DMS53 treated with DMSO at 0.1 percent for 48 hours (cell line): ENCODE results near the gene PRKCE.

Experiments
- DNase-seq: peaks from one replicate; lab custom pipeline; 2025; ENCODE audit not compliant: unreplicated experiment; lab: John Stamatoyannopoulos, UW

The PRKCE gene

GRCh38 chr2:45722477-45722876, 71.0 kb downstream of the PRKCE start:
- no peak for DNase-seq

DNA sequence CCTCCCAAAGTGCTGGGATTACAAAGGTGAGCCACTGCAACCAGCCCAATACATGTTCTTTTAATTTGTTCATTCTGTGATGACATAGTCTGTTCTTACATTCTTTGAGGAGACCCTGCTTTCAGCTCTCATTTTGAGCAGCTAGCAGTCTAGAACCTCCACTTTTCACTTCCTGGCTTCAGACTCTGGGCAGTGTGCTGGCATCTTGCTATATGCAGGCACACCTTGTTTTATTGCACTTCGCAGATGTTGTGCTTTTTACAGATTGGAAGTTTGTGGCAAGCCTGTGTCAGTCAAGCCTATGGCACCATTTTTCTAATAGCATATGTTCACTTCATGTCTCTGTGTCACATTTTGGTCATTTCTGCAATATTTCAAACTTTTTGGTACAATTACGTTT, 72.4 kb downstream of the PRKCE start:
- no peak for DNase-seq

DNA sequence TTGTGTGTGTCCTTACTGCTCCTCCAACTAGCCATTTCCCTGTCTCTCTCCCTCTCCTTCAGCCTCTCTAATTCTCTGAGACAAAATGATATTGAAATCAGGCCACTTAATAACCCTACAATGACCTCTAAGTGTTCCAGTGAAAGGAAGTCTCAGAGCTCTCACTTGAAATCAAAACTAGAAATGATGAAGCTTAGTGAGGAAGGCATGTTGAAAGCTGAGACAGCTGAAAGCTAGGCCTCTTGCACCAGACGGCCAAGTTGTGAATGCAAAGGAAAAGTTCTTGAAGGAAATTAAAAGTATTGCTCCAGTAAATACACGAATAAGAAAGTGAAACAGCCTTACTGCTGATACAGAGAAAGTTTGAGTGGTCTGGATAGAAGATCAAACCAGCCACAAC, 72.9 kb downstream of the PRKCE start:
- DNase-seq, result no peak

DNA sequence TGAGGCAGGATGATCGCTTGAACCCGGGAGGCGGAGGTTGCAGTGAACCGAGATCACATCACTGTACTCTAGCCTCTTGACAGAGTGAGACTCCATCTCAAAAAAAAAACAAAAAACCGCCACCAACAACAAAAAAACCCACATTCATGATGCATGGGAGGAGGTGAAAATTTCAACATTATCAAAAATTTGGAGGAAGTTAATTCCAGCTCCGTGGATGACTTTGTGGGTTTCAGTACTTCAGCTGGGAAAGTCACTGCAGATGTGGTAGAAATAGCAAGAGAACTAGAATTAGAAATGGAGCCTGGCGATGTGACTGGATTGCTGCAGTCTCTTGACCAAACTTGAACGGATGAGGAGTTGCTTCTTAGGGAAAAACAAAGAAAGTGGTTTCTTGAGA, 74.3 kb downstream of the PRKCE start:
- no peak for DNase-seq

GRCh38 chr2:45726188-45726587, 74.7 kb downstream of the PRKCE start:
- no peak for DNase-seq

GRCh38 chr2:45728458-45728942, 77.0 kb downstream of the PRKCE start:
- no peak for DNase-seq

DNA sequence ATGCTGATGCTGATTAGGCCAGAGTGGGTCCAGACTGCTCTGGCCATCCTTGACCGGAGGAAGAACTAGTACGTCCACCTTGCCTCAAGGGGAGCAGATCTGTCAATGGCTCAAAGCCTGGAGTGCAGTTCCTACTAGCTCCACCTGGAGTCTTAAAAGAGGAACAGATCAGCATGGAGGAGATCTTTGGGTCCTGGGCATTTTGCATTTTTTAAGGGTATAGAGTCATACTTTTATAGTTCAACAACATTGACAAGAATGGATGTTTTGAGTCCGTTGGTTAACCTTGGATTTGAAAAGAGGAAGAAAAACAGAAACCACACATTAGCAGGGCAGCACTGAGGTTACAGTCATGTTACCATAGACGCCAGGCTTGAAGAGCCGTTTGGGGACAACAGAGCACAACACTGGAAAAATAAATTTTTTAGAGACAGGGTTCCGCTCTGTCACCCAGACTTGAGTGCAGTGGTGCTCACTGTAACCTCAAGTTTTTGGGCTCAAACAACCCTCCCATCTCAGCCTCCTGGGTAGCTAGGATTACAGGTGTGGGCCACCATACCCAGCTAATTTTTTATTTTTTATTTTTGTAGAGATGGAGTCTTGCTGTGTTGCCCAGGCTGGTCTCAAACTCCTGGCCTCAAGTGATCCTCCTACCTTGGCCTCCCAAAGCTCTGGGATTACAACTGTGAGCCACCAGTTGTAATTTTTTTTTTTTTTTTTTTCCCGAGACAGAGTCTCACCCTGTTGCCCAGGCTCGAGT, 78.5 kb downstream of the PRKCE start:
- no peak for DNase-seq

DNA sequence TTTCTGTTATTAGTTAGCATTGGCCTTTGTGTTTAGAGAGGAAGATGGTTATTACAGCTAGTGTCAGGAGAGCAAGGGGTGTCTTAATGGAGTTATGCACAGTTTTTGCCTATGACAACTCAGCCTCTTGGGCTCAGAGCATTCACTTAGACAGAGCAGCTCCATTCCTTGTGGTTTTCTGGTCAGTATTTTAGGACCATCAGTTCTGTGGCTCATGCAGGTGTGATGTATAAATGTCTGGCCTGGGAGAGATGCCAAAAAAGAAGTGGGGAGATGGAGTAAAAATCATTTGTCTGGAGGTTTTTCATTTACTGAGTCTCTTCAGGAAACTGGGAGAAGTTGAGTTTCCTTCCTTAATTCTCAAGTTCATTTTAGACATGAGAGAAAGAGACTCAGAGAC, 79.7 kb downstream of the PRKCE start:
- DNase-seq, result no peak

- DNase-seq, result no peak
Measured at GRCh38 chr2:45732436-45732835, 81.0 kb downstream of the PRKCE start.

- no peak for DNase-seq
Measured at GRCh38 chr2:45732946-45733345, 81.5 kb downstream of the PRKCE start.

- DNase-seq, result no peak
Measured at GRCh38 chr2:45734336-45734735, 82.9 kb downstream of the PRKCE start.

- DNase-seq, result no peak
Measured at GRCh38 chr2:45734952-45735351, 83.5 kb downstream of the PRKCE start.

DNA sequence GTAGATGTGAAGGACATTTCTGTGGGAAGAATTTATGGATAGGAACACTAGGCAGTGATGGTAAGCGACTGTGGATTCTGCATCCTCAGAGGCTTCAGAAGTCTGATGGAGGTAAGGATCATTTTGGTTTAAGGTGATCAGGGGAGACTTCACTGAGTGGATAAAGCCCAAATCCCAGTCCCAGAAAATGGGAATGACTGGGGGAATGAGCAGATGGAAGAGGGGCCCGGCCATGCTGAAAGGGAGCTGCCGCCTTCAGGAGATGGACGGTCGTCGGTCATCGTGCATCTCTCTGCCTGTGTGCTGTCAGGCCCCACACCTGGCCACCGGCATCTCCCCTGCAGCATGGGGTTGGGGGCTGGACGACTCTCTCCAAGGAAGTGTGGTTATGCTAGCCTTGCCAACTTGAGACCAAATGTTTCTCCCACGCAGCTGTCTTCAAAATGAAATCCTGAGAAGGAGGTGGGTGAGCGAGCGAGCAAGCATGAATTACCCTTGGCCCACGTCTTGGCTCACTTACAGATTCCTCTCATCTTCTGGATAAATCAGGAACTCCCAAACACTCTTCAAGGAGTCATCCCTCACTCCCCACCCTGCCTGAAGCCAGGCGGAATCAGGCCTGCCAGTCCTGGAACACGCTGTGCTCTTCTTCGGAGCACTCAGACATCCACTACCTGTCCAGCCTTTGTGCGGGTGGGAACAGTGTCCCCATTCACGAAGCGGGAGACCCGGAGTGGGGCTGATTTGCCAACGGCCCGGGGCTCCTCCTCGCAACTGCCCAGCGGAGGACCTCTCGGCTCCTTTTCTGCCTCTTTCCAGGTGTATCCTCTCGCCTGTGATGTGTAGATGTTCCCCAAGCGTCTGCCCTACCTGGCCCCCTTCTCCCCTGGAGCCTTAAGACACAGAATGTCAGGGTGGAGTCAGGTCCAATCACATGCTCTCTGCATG, 85.6 kb downstream of the PRKCE start:
- no peak for DNase-seq

GRCh38 chr2:45739796-45740485, 88.5 kb downstream of the PRKCE start:
- no peak for DNase-seq

DNA sequence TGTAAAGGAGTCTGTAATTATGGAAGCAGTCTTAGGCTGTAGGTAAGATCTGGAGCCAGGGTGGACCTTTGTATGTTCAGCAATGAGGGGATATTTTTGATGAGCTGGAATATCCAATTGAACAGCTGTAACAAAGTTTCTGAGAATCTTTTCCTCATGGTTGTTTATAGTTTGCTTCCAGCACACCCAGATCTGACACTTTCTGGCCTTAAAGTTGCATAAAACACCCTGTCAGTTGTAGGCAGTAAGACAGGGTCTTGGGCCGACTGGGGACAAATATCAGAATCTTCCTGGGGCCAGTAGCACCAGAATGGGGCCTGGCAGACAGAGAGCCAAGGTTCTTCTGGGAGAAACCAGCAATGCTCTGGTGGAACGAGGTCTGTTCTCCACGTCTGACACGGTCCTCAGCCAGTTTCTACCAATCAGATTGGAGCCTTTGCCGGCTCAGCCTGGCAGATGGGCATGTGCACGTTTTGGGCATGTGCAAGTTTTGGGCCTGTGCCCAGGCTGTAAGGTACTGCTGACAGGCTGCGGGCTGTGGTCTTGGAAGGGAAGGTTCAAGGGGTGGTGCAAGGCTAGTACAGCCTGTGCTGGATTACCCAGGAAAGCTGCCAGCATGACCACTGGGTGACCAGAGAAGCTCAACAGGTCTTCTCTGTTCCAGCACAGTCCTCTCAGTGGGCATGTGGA, 89.8 kb downstream of the PRKCE start:
- DNase-seq, result no peak

DNA sequence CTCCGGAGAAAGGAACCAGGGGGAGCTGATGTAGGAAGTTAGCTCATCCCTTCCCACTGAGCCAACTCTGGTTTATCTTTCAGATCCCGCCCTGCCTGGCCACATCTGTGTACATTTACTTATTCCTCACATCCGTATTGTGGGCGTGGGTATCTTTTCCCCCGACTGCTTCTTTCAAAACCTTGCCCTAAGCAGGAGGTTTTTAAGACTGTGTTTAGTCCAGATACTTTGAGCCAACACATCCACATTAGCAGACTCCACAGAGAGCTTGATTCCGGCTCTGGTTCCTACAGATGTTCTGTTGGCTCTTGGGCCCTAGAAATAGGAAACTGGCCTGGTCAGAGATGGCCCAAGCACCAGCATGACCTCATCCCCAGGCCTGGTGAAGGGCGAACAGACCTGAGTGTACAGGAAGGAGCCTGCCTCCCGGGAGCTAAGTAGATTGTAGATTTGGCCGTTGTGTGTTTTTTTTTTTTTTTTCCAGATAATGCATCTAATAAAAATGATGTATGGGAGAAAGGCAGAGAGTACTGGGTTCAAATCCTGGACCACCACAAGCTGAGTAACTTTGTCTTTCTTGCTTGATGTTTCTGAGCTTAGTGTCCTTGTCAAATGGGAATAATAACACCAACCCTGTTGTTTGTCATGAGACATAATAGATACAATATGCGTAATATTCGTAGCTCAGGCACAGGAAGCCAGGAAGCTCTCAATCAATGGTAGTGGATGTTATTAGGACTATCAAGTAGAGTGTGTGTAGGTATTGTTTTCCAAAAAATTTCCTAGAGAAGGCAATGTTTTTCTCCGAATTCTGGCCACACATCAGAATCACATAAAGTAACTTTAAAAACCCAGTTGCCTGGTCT, 92.3 kb downstream of the PRKCE start:
- no peak for DNase-seq

GRCh38 chr2:45745231-45745630, 93.8 kb downstream of the PRKCE start:
- no peak for DNase-seq

- no peak for DNase-seq
Measured at GRCh38 chr2:45746888-45747287, 95.4 kb downstream of the PRKCE start.

GRCh38 chr2:45747363-45747762, 95.9 kb downstream of the PRKCE start:
- no peak for DNase-seq

DNA sequence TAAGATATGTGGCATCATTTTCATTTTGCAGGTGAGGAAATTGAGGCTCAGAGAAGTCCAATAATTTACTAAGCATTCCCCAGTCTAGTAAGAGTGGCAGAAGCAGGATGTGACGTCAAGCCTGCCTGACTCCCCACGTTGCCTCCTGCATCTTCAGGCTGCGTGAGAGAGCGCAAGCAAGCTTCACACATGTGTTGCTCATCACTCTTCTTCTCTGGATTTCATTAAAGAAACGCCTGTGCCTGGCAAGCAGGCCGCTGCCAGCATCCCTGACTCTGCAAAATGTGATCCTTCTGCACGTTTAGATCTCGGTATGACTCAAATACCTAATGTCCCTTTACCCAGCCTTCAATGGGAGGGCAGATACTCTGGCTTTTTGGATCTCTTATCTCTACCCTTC, 96.8 kb downstream of the PRKCE start:
- DNase-seq, result no peak
